Measurements from ENCODE around the gene PAPPA2.
"Not testable (repeated sequence)": the region's sequence is repeated elsewhere in the genome, so short reads cannot be mapped to it uniquely, and the experiment has no call there.

The PAPPA2 gene

GRCh38 chr1:176462674-176463378 is at the start of gene PAPPA2:
Gene PAPPA2, plus strand, starts transcription at chr1:176463175. Its CDS starts 93,148 bp downstream, at chr1:176556323.
- Histone ChIP-seq H3K36me3 (ENCODE audit: insufficient read depth, low read length) (no peaks in the 10 kb centered on the region), H3K79me2 (ENCODE audit: insufficient read depth, low read length) (no peaks in the 10 kb centered on the region), H3K4me2 (ENCODE audit: low read length) (no peak within 1 kb of the TSS), H3K4me1 (ENCODE audit: insufficient read depth, low read length, severe bottlenecking) (no peaks in the 10 kb centered on the region), H3K27ac (ENCODE audit: low read depth, low read length, poor library complexity, severe bottlenecking) (no peak within 1 kb of the TSS), H3K4me3 (ENCODE audit: low read depth, low read length, poor library complexity, severe bottlenecking) (no peak within 1 kb of the TSS), H3K9me2 (ENCODE audit: low read depth, low read length) (no peaks in the 10 kb centered on the region), H3K27me3 (ENCODE audit: insufficient read depth, low read length) (no peaks in the 10 kb centered on the region), H4K20me1 (ENCODE audit: insufficient read depth, low read length) (no peaks in the 10 kb centered on the region), H3F3A (ENCODE audit: insufficient read depth, low read length) (no peaks in the 10 kb centered on the region), H2AFZ (ENCODE audit: low read length) (no peak within 1 kb of the TSS), H3K9me3 (ENCODE audit: low read length) (no peaks in the 10 kb centered on the region), H3K9ac (ENCODE audit: low read length) (no peak within 1 kb of the TSS)
- no peak for TF ChIP-seq CTCF (IDR thresholded peaks at IDR 0.05; ENCODE audit: low read length)
- no peak for TF ChIP-seq EZH2 (IDR thresholded peaks at IDR 0.05; ENCODE audit: borderline replicate concordance, low read length)

DNA sequence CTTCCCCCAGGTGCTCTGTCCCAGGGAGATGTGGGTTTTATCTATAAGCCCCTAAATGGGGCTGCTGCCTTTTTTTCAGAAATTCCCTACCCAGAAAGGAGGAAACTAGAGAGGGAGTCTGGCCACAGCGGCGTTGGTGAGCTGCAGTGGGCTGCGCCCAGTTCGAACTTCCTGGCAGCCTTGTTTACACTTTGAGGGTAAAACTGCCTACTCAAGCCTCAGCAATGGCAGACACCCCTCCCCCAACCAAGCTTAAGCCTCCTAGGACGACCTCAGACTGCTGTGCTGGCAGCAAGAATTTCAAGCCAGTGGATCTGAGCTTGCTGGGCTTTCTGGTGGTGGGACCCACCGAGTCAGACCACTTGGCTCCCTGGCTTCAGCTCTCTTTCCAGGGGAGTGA is 46.2 kb upstream of the PAPPA2 start:
- no peaks in the 10 kb centered on the region for H3F3A ChIP-seq (ENCODE audit: insufficient read depth, low read length)
- no peak overlapping the region for H3K27ac ChIP-seq (ENCODE audit: low read depth, low read length, poor library complexity, severe bottlenecking)
- no peaks in the 10 kb centered on the region for H3K4me1 ChIP-seq (ENCODE audit: insufficient read depth, low read length, severe bottlenecking)
- no peaks in the 10 kb centered on the region for H4K20me1 ChIP-seq (ENCODE audit: insufficient read depth, low read length)
- no peaks in the 10 kb centered on the region for H3K79me2 ChIP-seq (ENCODE audit: insufficient read depth, low read length)
- no peak overlapping the region for H3K4me3 ChIP-seq (ENCODE audit: low read depth, low read length, poor library complexity, severe bottlenecking)
- H3K9me2 ChIP-seq (ENCODE audit: low read depth, low read length), result no peaks in the 10 kb centered on the region
- no peak overlapping the region for H2AFZ ChIP-seq (ENCODE audit: low read length)
- H3K9ac ChIP-seq (ENCODE audit: low read length), result no peak overlapping the region
- no peaks in the 10 kb centered on the region for H3K9me3 ChIP-seq (ENCODE audit: low read length)
- no peaks in the 10 kb centered on the region for H3K36me3 ChIP-seq (ENCODE audit: insufficient read depth, low read length)
- TF ChIP-seq EZH2 (IDR thresholded peaks at IDR 0.05; ENCODE audit: borderline replicate concordance, low read length) (no peak), CTCF (IDR thresholded peaks at IDR 0.05; ENCODE audit: low read length) (no peak)
- no peak overlapping the region for H3K4me2 ChIP-seq (ENCODE audit: low read length)
- no peaks in the 10 kb centered on the region for H3K27me3 ChIP-seq (ENCODE audit: insufficient read depth, low read length)

DNA sequence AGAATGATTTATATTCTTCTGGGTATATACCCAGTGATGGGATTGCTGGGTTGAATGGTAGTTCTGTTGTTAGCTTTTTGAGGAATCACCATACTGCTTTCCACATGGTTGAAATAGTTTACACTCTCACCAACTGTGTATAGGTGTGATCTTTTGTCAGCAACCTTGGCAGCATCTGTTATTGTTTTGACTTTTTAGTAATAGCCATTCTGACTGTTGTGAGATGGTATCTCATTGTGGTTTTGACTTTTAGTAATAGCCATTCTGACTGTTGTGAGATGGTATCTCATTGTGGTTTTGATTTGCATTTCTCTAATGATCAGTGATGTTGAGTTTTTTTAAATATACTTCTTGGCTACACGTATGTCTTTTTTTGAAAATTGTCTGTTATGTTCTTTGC is 43.4 kb upstream of the PAPPA2 start:
- not testable (repeated sequence) for H3K27ac ChIP-seq (ENCODE audit: low read depth, low read length, poor library complexity, severe bottlenecking); H2AFZ ChIP-seq (ENCODE audit: low read length); H3K4me1 ChIP-seq (ENCODE audit: insufficient read depth, low read length, severe bottlenecking); H4K20me1 ChIP-seq (ENCODE audit: insufficient read depth, low read length); H3K79me2 ChIP-seq (ENCODE audit: insufficient read depth, low read length); H3K4me2 ChIP-seq (ENCODE audit: low read length); H3K9ac ChIP-seq (ENCODE audit: low read length); H3F3A ChIP-seq (ENCODE audit: insufficient read depth, low read length); H3K4me3 ChIP-seq (ENCODE audit: low read depth, low read length, poor library complexity, severe bottlenecking); H3K9me2 ChIP-seq (ENCODE audit: low read depth, low read length); H3K27me3 ChIP-seq (ENCODE audit: insufficient read depth, low read length); H3K9me3 ChIP-seq (ENCODE audit: low read length); H3K36me3 ChIP-seq (ENCODE audit: insufficient read depth, low read length)

DNA sequence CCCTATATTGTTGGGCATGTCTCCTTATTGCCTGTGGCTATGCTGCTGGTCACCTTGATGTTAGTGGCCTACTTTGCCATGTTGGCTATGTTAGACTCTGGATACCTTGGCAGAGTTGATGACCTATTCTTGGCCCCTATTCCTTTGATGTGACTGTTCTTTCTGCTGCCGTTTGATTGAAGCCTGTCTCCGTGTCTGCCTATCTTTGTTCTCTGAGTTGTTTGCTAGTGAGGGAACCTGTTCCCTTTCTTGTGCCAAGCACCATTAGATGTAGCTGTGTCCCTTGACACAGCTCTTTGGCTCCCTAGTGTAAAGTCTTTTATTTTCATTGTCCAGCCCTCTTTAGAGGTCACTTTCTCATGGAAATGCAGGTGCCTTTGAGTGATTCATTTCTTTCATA is 28.7 kb upstream of the PAPPA2 start:
- Histone ChIP-seq H3K36me3 (ENCODE audit: insufficient read depth, low read length) (no peaks in the 10 kb centered on the region), H3K27me3 (ENCODE audit: insufficient read depth, low read length) (no peaks in the 10 kb centered on the region), H3K79me2 (ENCODE audit: insufficient read depth, low read length) (no peaks in the 10 kb centered on the region), H2AFZ (ENCODE audit: low read length) (no peak overlapping the region), H3K9ac (ENCODE audit: low read length) (no peak overlapping the region), H3K9me2 (ENCODE audit: low read depth, low read length) (no peaks in the 10 kb centered on the region), H3K4me1 (ENCODE audit: insufficient read depth, low read length, severe bottlenecking) (no peaks in the 10 kb centered on the region), H3K4me3 (ENCODE audit: low read depth, low read length, poor library complexity, severe bottlenecking) (no peak overlapping the region), H3K4me2 (ENCODE audit: low read length) (no peak overlapping the region), H3K9me3 (ENCODE audit: low read length) (no peaks in the 10 kb centered on the region), H3F3A (ENCODE audit: insufficient read depth, low read length) (no peaks in the 10 kb centered on the region), H4K20me1 (ENCODE audit: insufficient read depth, low read length) (no peaks in the 10 kb centered on the region), H3K27ac (ENCODE audit: low read depth, low read length, poor library complexity, severe bottlenecking) (no peak overlapping the region)
- no peak for TF ChIP-seq EZH2 (IDR thresholded peaks at IDR 0.05; ENCODE audit: borderline replicate concordance, low read length)
- no peak for TF ChIP-seq CTCF (IDR thresholded peaks at IDR 0.05; ENCODE audit: low read length)
